RWPE2 (cell line): ENCODE data around the gene OPRL1.

Experiments used
- ATAC-seq: fragments of 200-7000 bp; cut with Tn5 transposase; 3 replicates; pipeline ENCODE4 v1.9.1; 2021; ENCODE audit warnings: low read depth
- DNase-seq: peaks from one replicate; pipeline ENCODE4 v3.0.0-alpha.2; 2020; ENCODE audit warnings: low spot score
- H3K27ac ChIP-seq: fragments of 450-650 bp; 2 replicates; pipeline ENCODE4 v1.5.1; 2017; ENCODE audit warnings: mild to moderate bottlenecking; ENCODE audit not compliant: poor library complexity, severe bottlenecking
- H3K27me3 ChIP-seq: fragments of 250-450 bp; sonication (Bioruptor Pico); 2 replicates; pipeline ENCODE4 v1.5.1; 2021; ENCODE audit warnings: mild to moderate bottlenecking, moderate library complexity; ENCODE audit not compliant: insufficient read depth, poor library complexity, severe bottlenecking
- H3K36me3 ChIP-seq: fragments of 250-450 bp; sonication (Bioruptor Pico); 2 replicates; pipeline ENCODE4 v1.5.1; 2020; ENCODE audit warnings: low read depth, mild to moderate bottlenecking, moderate library complexity
- H3K4me1 ChIP-seq: fragments of 250-450 bp; sonication (Bioruptor Pico); 2 replicates; pipeline ENCODE4 v1.5.1; 2021; ENCODE audit warnings: mild to moderate bottlenecking, moderate library complexity; ENCODE audit not compliant: insufficient read depth, poor library complexity, severe bottlenecking
- H3K4me3 ChIP-seq: fragments of 250-450 bp; sonication (Bioruptor Pico); 2 replicates; pipeline ENCODE4 v1.5.1; 2021; ENCODE audit warnings: mild to moderate bottlenecking, moderate library complexity; ENCODE audit not compliant: severe bottlenecking
- H3K9me3 ChIP-seq: fragments of 250-450 bp; sonication (Bioruptor Pico); 2 replicates; pipeline ENCODE4 v1.5.1; 2021; ENCODE audit warnings: mild to moderate bottlenecking, moderate library complexity; ENCODE audit not compliant: severe bottlenecking
- CTCF ChIP-seq: fragments of 450-650 bp; IDR thresholded peaks from one replicate; pipeline ENCODE4 v1.5.1; 2017; ENCODE audit warnings: mild to moderate bottlenecking, moderate library complexity; ENCODE audit not compliant: poor library complexity, severe bottlenecking

Gene OPRL1

GRCh38 chr20:64047046-64047389, 32.9 kb upstream of the OPRL1 start:
- peaks cover 54% of the 10 kb centered on the region for H3K27me3 ChIP-seq
- H3K4me1 ChIP-seq = peaks cover 10% of the 10 kb centered on the region
- no peak overlapping the region for H3K27ac ChIP-seq
- H3K4me3 ChIP-seq = no peak overlapping the region
- ATAC-seq = no peak
- H3K9me3 ChIP-seq = no peaks in the 10 kb centered on the region
- H3K36me3 ChIP-seq = no peaks in the 10 kb centered on the region
- DNase-seq = no peak
- no peak for TF ChIP-seq CTCF

- Histone ChIP-seq H3K27me3 (peaks cover 49% of the 10 kb centered on the region), H3K4me3 (no peak overlapping the region), H3K27ac (no peak overlapping the region), H3K36me3 (no peaks in the 10 kb centered on the region), H3K4me1 (peaks cover 10% of the 10 kb centered on the region), H3K9me3 (no peaks in the 10 kb centered on the region)
- TF ChIP-seq CTCF = no peak
- no peak for DNase-seq
- no peak for ATAC-seq
These were observed 31.9 kb upstream of the OPRL1 start for GRCh38 chr20:64047968-64048401.

- no peaks in the 10 kb centered on the region for H3K9me3 ChIP-seq
- H3K4me1 ChIP-seq = peaks cover 10% of the 10 kb centered on the region
- H3K4me3 ChIP-seq = no peak overlapping the region
- TF ChIP-seq CTCF = no peak
- peaks cover 49% of the 10 kb centered on the region for H3K27me3 ChIP-seq
- H3K36me3 ChIP-seq = no peaks in the 10 kb centered on the region
- ATAC-seq (no peak), DNase-seq (no peak)
- no peak overlapping the region for H3K27ac ChIP-seq
These were observed 31.4 kb upstream of the OPRL1 start for GRCh38 chr20:64048402-64049044.

- DNase-seq = no peak
- Histone ChIP-seq H3K9me3 (no peaks in the 10 kb centered on the region), H3K36me3 (no peaks in the 10 kb centered on the region), H3K4me3 (peak within 1 kb of the TSS; percentile 7), H3K27ac (no peak within 1 kb of the TSS), H3K27me3 (peaks cover 49% of the 10 kb centered on the region), H3K4me1 (peaks cover 9% of the 10 kb centered on the region)
- TF ChIP-seq CTCF = peak; percentile 21
- peak; percentile 20 for ATAC-seq
These were observed 30.6 kb upstream of the OPRL1 start, which contains the start of gene SOX18 for GRCh38 chr20:64049060-64049877. SOX18 (minus strand) TSS chr20:64049639; CDS start chr20:64049516, 123 bp downstream.

- no peaks in the 10 kb centered on the region for H3K9me3 ChIP-seq
- peaks cover 49% of the 10 kb centered on the region for H3K27me3 ChIP-seq
- ATAC-seq (no peak), DNase-seq (no peak)
- TF ChIP-seq CTCF = no peak
- H3K27ac ChIP-seq = no peak overlapping the region
- H3K4me1 ChIP-seq = peaks cover 3% of the 10 kb centered on the region
- no peaks in the 10 kb centered on the region for H3K36me3 ChIP-seq
- no peak overlapping the region for H3K4me3 ChIP-seq
These were observed 30.0 kb upstream of the OPRL1 start for GRCh38 chr20:64049878-64050260.
